Measurements from ENCODE around the gene DNAJC7.

DNAJC7 gene

GRCh38 chr17:41957031-41957868 is 60.0 kb downstream of the DNAJC7 start:
- no peak overlapping the region for H3K9ac ChIP-seq (ENCODE audit: low read length)
- H3K4me1 ChIP-seq (ENCODE audit: control insufficient read depth, insufficient read depth, low read length), result no peaks in the 10 kb centered on the region
- no peaks in the 10 kb centered on the region for H3K9me3 ChIP-seq (ENCODE audit: control insufficient read depth, low read length)
- no peaks in the 10 kb centered on the region for H3K36me3 ChIP-seq (ENCODE audit: control insufficient read depth, insufficient read depth, low read length)
- H3K27me3 ChIP-seq (ENCODE audit: control insufficient read depth, insufficient read depth, low read length), result no peaks in the 10 kb centered on the region
- no peak overlapping the region for H3K4me3 ChIP-seq (ENCODE audit: low read length)

GRCh38 chr17:41956522-41956921 is 60.7 kb downstream of the DNAJC7 start:
- no peaks in the 10 kb centered on the region for H3K36me3 ChIP-seq (ENCODE audit: control insufficient read depth, insufficient read depth, low read length)
- no peaks in the 10 kb centered on the region for H3K27me3 ChIP-seq (ENCODE audit: control insufficient read depth, insufficient read depth, low read length)
- H3K4me1 ChIP-seq (ENCODE audit: control insufficient read depth, insufficient read depth, low read length), result no peaks in the 10 kb centered on the region
- H3K4me3 ChIP-seq (ENCODE audit: low read length), result no peak overlapping the region
- no peaks in the 10 kb centered on the region for H3K9me3 ChIP-seq (ENCODE audit: control insufficient read depth, low read length)
- H3K9ac ChIP-seq (ENCODE audit: low read length), result no peak overlapping the region

GRCh38 chr17:41948762-41949460 is 68.3 kb downstream of the DNAJC7 start:
- no peaks in the 10 kb centered on the region for H3K9me3 ChIP-seq (ENCODE audit: control insufficient read depth, low read length)
- H3K27me3 ChIP-seq (ENCODE audit: control insufficient read depth, insufficient read depth, low read length), result no peaks in the 10 kb centered on the region
- no peak overlapping the region for H3K9ac ChIP-seq (ENCODE audit: low read length)
- no peaks in the 10 kb centered on the region for H3K36me3 ChIP-seq (ENCODE audit: control insufficient read depth, insufficient read depth, low read length)
- H3K4me1 ChIP-seq (ENCODE audit: control insufficient read depth, insufficient read depth, low read length), result no peaks in the 10 kb centered on the region
- H3K4me3 ChIP-seq (ENCODE audit: low read length), result no peak overlapping the region

GRCh38 chr17:41944943-41945342 is 72.3 kb downstream of the DNAJC7 start:
- Histone ChIP-seq H3K9ac (ENCODE audit: low read length) (no peak overlapping the region), H3K4me3 (ENCODE audit: low read length) (no peak overlapping the region), H3K36me3 (ENCODE audit: control insufficient read depth, insufficient read depth, low read length) (no peaks in the 10 kb centered on the region), H3K4me1 (ENCODE audit: control insufficient read depth, insufficient read depth, low read length) (no peaks in the 10 kb centered on the region), H3K27me3 (ENCODE audit: control insufficient read depth, insufficient read depth, low read length) (no peaks in the 10 kb centered on the region), H3K9me3 (ENCODE audit: control insufficient read depth, low read length) (no peaks in the 10 kb centered on the region)

GRCh38 chr17:41943492-41943891 is 73.7 kb downstream of the DNAJC7 start:
- no peaks in the 10 kb centered on the region for H3K27me3 ChIP-seq (ENCODE audit: control insufficient read depth, insufficient read depth, low read length)
- H3K4me1 ChIP-seq (ENCODE audit: control insufficient read depth, insufficient read depth, low read length), result no peaks in the 10 kb centered on the region
- no peaks in the 10 kb centered on the region for H3K9me3 ChIP-seq (ENCODE audit: control insufficient read depth, low read length)
- no peak overlapping the region for H3K4me3 ChIP-seq (ENCODE audit: low read length)
- H3K36me3 ChIP-seq (ENCODE audit: control insufficient read depth, insufficient read depth, low read length), result no peaks in the 10 kb centered on the region
- H3K9ac ChIP-seq (ENCODE audit: low read length), result no peak overlapping the region

GRCh38 chr17:41942626-41943373 is 74.4 kb downstream of the DNAJC7 start:
- Histone ChIP-seq H3K9me3 (ENCODE audit: control insufficient read depth, low read length) (no peaks in the 10 kb centered on the region), H3K9ac (ENCODE audit: low read length) (no peak overlapping the region), H3K27me3 (ENCODE audit: control insufficient read depth, insufficient read depth, low read length) (no peaks in the 10 kb centered on the region), H3K4me3 (ENCODE audit: low read length) (no peak overlapping the region), H3K36me3 (ENCODE audit: control insufficient read depth, insufficient read depth, low read length) (no peaks in the 10 kb centered on the region), H3K4me1 (ENCODE audit: control insufficient read depth, insufficient read depth, low read length) (no peaks in the 10 kb centered on the region)

GRCh38 chr17:41941168-41941567 is 76.1 kb downstream of the DNAJC7 start:
- no peaks in the 10 kb centered on the region for H3K9me3 ChIP-seq (ENCODE audit: control insufficient read depth, low read length)
- H3K27me3 ChIP-seq (ENCODE audit: control insufficient read depth, insufficient read depth, low read length), result no peaks in the 10 kb centered on the region
- no peaks in the 10 kb centered on the region for H3K36me3 ChIP-seq (ENCODE audit: control insufficient read depth, insufficient read depth, low read length)
- no peaks in the 10 kb centered on the region for H3K4me1 ChIP-seq (ENCODE audit: control insufficient read depth, insufficient read depth, low read length)
- H3K4me3 ChIP-seq (ENCODE audit: low read length), result no peak overlapping the region
- no peak overlapping the region for H3K9ac ChIP-seq (ENCODE audit: low read length)

- H3K36me3 ChIP-seq (ENCODE audit: control insufficient read depth, insufficient read depth, low read length), result no peaks in the 10 kb centered on the region
- H3K4me1 ChIP-seq (ENCODE audit: control insufficient read depth, insufficient read depth, low read length), result no peaks in the 10 kb centered on the region
- H3K4me3 ChIP-seq (ENCODE audit: low read length), result no peak overlapping the region
- no peaks in the 10 kb centered on the region for H3K9me3 ChIP-seq (ENCODE audit: control insufficient read depth, low read length)
- no peaks in the 10 kb centered on the region for H3K27me3 ChIP-seq (ENCODE audit: control insufficient read depth, insufficient read depth, low read length)
- H3K9ac ChIP-seq (ENCODE audit: low read length), result no peak overlapping the region
Measured at GRCh38 chr17:41939693-41940090, 77.5 kb downstream of the DNAJC7 start.

GRCh38 chr17:41939044-41939692 is 78.1 kb downstream of the DNAJC7 start:
- Histone ChIP-seq H3K4me3 (ENCODE audit: low read length) (no peak overlapping the region), H3K36me3 (ENCODE audit: control insufficient read depth, insufficient read depth, low read length) (no peaks in the 10 kb centered on the region), H3K27me3 (ENCODE audit: control insufficient read depth, insufficient read depth, low read length) (no peaks in the 10 kb centered on the region), H3K9ac (ENCODE audit: low read length) (no peak overlapping the region), H3K4me1 (ENCODE audit: control insufficient read depth, insufficient read depth, low read length) (no peaks in the 10 kb centered on the region), H3K9me3 (ENCODE audit: control insufficient read depth, low read length) (no peaks in the 10 kb centered on the region)

- Histone ChIP-seq H3K9ac (ENCODE audit: low read length) (no peak overlapping the region), H3K9me3 (ENCODE audit: control insufficient read depth, low read length) (no peaks in the 10 kb centered on the region), H3K4me1 (ENCODE audit: control insufficient read depth, insufficient read depth, low read length) (no peaks in the 10 kb centered on the region), H3K36me3 (ENCODE audit: control insufficient read depth, insufficient read depth, low read length) (no peaks in the 10 kb centered on the region), H3K27me3 (ENCODE audit: control insufficient read depth, insufficient read depth, low read length) (no peaks in the 10 kb centered on the region), H3K4me3 (ENCODE audit: low read length) (no peak overlapping the region)
Measured at GRCh38 chr17:41937970-41938954, 79.0 kb downstream of the DNAJC7 start.

GRCh38 chr17:41935641-41936040 is 81.6 kb downstream of the DNAJC7 start:
- no peaks in the 10 kb centered on the region for H3K4me1 ChIP-seq (ENCODE audit: control insufficient read depth, insufficient read depth, low read length)
- no peaks in the 10 kb centered on the region for H3K27me3 ChIP-seq (ENCODE audit: control insufficient read depth, insufficient read depth, low read length)
- no peak overlapping the region for H3K9ac ChIP-seq (ENCODE audit: low read length)
- no peaks in the 10 kb centered on the region for H3K36me3 ChIP-seq (ENCODE audit: control insufficient read depth, insufficient read depth, low read length)
- no peak overlapping the region for H3K4me3 ChIP-seq (ENCODE audit: low read length)
- H3K9me3 ChIP-seq (ENCODE audit: control insufficient read depth, low read length), result no peaks in the 10 kb centered on the region
